C4-2B (cell line): ENCODE results near the gene GPR61.

Experiments used
- H3K27ac ChIP-seq: fragments of 450-650 bp; 2 replicates; pipeline ENCODE4 v1.5.1; 2017
- CTCF ChIP-seq: fragments of 450-650 bp; conservative IDR thresholded peaks from 2 replicates; pipeline ENCODE4 v1.5.1; 2017; ENCODE audit warnings: mild to moderate bottlenecking
- ZFX ChIP-seq: fragments of 450-650 bp; IDR thresholded peaks from 2 replicates; pipeline ENCODE4 v1.6.1; 2017

GPR61 gene

GRCh38 chr1:109501644-109502363 is 37.9 kb upstream of the GPR61 start:
- H3K27ac ChIP-seq, result no peak overlapping the region
- TF ChIP-seq CTCF (no peak), ZFX (no peak)

GRCh38 chr1:109502364-109502851 is 37.3 kb upstream of the GPR61 start:
- no peak for TF ChIP-seq ZFX
- no peak for TF ChIP-seq CTCF
- no peak overlapping the region for H3K27ac ChIP-seq

- no peak overlapping the region for H3K27ac ChIP-seq
- TF ChIP-seq ZFX, result no peak
Observed at GRCh38 chr1:109503935-109504334, 35.7 kb upstream of the GPR61 start.

- H3K27ac ChIP-seq, result no peak overlapping the region
- TF ChIP-seq ZFX (no peak), CTCF (no peak)
Observed at GRCh38 chr1:109504974-109505373, 34.7 kb upstream of the GPR61 start.

- H3K27ac ChIP-seq, result no peak overlapping the region
- TF ChIP-seq ZFX (no peak), CTCF (no peak)
Observed at GRCh38 chr1:109508001-109508872, 31.4 kb upstream of the GPR61 start.

- no peak overlapping the region for H3K27ac ChIP-seq
- TF ChIP-seq CTCF, result no peak
- TF ChIP-seq ZFX, result no peak
Observed at GRCh38 chr1:109508873-109509175, 30.8 kb upstream of the GPR61 start.

- H3K27ac ChIP-seq, result peak within 1 kb of the TSS; percentile 44
- TF ChIP-seq CTCF (no peak), ZFX (peak; percentile 46)
Observed at GRCh38 chr1:109509176-109510134, 30.2 kb upstream of the GPR61 start, which contains the start of gene AMIGO1. Gene AMIGO1 (minus strand): TSS chr1:109509727. CDS start chr1:109508912, 815 bp downstream.
